Activated CD8-positive, alpha-beta memory T cell treated with anti-CD3 and anti-CD28 coated beads for 1 hour (primary cell): ENCODE measurements around the gene FRMPD4.
"Not testable (repeated sequence)": the region's sequence is repeated elsewhere in the genome, so short reads cannot be mapped to it uniquely, and the experiment has no call there.

Experiments used
- DNase-seq, 2 donors: peaks; one replicate each; pipeline ENCODE4 v3.0.0-alpha.2; 2020; ENCODE audit warnings: low read depth in 1 of 2; ENCODE audit errors: extremely low read depth in 1 of 2

FRMPD4 gene

DNA sequence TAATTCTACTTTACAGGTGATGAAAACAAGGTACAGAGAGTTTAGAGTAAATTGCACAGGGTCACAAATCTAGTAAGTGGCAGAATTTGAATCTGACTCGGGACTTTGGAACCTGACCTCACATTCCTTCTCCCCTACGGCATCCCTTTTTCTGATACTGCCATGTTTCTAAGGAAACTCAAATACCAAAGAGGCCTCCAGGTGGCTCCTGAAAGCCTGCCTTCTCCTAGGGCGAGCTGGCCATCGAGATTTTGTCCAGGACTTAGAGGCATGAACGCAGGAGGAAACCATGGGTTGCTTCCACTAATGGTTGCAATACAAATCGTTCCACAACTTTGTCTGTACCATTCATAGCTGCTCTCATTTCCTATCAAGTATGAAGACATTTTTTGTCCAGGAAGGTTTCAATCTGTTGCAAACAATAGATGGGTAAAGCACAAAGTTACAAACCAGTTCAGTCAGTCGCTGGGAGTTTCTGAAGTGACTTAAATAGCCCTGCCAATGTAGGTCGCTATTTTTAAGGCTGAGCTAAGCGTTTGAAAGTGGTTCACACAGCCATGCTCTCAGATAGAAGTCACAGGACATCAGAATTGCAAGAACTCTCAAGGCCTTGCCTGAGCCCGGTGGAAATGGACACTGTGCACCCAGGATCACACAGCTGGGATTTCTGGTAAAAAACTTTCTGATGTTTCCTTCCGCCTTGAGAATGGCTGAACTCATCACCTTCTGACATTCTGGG lies 356.3 kb downstream of the FRMPD4 start:
- no peak for DNase-seq

- no peak for DNase-seq
Observed at GRCh38 chrX:12496343-12496742, 358.1 kb downstream of the FRMPD4 start.

DNA sequence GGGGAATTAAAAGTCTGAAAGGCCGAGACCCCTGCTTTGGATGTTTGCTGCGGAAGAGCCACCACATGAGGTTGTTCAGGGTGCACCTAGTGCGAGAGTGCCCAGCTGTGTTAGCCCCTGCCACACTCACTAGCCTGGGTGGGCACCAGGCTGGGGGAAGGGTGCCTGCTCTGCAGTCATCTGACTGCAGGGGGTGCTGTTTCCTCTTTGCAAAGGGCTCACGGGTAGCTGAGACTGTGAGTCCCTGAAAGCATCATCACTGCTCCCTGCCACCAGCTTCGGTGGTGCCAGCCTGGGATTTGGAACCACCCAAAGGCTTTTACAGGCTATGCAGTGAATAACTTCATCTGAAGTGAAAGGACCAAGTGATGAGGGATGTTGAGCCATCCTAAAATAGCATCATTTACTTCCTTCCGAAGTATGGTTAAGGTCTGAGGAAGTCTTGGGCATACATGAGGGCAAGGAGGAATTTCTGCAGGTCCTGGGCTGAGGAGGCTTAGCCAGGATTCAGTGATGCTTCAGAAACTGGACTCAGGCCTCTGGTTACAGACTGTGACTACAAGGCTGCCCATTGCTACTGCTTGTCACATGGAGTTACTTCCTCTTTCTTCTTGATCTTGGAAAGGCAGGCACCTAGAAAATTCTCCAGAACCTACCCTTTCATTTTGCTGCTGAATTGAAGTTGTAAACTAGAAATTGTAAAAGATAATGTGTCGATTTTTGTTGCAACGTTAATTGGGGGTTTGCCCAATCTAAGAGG lies 359.7 kb downstream of the FRMPD4 start:
- DNase-seq: no peak

DNA sequence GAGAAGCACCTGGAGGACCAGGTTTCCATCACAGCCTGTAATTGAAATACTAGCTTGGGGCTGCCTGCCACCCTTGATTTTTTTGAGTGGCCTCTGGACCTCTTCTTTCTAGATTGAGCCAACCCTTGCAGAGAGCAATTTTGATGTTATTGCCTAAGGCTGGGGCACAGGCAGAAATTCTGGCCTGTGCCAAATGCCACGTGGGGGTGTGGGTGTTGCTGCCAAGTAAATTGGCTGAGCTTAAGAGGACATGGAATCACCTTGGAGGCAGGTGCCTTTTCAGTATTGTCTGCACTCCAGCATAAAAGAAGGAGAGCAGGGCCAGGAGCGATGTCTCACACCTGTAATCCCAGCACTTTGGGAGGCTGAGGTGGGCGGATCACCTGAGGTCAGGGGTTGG lies 366.9 kb downstream of the FRMPD4 start:
- no peak for DNase-seq

DNA sequence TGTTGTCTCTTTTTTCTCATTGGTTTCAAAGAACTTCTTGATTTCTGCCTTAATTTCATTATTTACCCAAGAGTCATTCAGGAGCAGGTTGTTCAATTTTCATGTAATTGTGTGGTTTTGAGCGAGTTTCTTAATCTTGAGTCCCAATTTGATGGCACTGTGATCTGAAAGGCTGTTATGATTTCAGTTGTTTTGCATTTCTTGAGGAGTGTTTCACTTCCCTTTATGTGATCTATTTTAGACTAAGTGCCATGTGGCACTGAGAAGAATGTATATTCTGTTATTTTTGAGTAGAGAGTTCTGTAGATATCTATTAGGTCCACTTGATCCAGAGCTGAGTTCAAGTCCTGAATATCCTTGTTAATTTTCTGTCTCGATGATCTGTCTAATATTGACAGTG lies 377.1 kb downstream of the FRMPD4 start:
- DNase-seq: not testable (repeated sequence)

- DNase-seq: no peak
Observed at GRCh38 chrX:12526306-12526705, 388.0 kb downstream of the FRMPD4 start.

DNA sequence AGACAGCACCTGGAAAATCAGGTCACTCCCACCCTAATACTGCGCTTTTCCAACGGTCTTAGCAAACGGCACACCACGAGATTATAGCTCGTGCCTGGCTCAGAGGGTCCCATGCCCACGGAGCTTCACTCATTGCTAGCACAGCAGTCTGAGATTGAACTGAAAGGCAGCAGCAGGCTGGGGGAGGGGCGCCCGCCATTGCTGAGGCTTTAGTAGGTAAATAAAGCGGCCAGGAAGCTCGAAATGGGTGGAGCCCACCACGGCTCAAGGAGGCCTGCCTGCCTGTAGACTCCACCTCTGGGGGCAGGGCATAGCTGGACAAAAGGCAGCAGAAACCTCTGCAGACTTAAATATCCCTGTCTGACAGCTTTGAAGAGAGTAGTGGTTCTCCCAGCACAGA lies 399.8 kb downstream of the FRMPD4 start:
- not testable (repeated sequence) for DNase-seq

DNA sequence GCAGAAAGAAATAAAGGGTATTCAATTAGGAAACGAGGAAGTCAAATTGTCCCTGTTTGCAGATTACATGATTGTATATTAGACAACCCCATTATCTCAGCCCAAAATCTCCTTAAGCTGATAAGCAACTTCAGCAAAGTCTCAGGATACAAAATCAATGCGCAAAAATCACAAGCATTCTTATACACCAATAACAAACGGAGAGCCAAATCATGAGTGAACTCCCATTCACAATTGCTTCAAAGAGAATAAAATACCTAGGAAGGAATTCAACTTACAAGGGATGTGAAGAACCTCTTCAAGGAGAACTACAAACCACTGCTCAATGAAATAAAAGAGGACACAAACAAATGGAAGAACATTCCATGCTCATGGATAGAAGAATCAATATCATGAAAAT lies 404.0 kb downstream of the FRMPD4 start:
- not testable (repeated sequence) for DNase-seq

DNA sequence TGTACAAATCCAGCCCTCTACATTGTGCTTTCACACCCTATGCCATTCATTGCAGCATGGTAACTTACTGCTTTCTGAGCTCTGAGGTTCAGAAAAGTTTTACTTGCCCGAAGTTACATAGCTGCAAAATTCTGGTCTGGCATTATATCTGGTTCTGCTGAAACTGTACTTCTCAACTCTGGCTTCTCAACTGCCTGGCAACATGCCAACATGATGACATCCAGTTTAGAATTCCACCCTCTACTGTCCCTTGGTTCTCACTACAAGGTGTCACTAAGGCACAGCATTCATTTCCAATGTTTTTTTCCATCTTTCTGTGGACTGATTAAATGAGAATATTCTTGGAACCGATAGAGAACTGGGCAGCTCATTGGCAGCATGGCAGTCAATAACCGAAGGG lies 410.1 kb downstream of the FRMPD4 start:
- no peak for DNase-seq

- DNase-seq: no peak
Observed at GRCh38 chrX:12548746-12549145, 410.5 kb downstream of the FRMPD4 start.

DNA sequence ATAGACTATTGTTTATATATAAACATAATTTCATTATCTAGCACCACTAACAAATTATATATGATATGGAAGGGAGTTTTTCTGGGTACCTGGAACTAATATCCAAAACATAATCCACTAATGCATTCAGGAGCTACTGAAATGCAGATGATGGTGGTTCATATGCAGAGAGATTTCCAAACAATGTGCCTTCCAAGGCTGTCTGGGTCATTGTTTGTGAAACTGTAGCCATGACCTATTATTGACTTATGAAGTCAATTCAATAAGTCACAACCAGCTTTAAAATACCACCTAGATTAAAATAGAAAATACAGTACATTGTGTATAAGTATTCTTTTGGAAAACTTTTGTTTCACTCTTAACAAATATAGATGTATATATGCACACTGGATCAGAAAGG lies 415.9 kb downstream of the FRMPD4 start:
- no peak for DNase-seq

DNA sequence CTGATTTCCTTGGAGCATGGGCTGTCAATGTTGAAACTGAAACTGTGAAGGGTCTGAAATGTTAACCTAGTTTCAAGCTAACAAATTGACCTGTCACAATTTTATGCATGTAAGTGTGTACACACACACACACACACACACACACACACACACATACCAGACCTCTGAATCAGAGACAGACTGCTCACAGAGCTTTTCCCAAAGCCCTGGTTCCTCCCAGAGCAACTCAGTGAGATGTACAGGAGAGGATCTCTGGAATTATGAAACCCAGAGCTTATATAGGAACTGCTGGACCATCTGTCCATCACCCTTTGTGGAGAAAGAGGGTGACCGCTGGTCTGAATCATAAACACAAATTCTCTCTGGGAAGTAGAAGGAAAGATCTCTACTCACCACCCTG lies 424.8 kb downstream of the FRMPD4 start:
- no peak for DNase-seq

DNA sequence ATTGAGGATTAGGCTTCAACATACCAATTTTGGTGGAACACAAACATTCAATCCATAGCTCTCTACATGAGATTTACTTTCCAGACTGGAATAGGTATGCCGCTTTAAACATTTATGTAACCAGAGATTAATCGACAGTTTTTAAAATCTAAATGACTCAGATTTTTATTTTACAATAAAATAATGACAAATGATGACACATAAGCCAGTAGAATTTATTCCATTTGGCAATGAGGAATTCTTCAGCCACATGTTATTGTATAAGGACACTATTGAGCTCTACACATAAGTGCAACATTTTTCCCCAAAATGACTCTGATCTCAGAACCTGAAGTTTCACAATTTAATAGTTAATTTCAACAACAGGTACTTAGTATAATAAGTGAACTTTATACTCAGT lies 425.9 kb downstream of the FRMPD4 start:
- DNase-seq: no peak

GRCh38 chrX:12567857-12568256 lies 429.6 kb downstream of the FRMPD4 start:
- DNase-seq: no peak

DNA sequence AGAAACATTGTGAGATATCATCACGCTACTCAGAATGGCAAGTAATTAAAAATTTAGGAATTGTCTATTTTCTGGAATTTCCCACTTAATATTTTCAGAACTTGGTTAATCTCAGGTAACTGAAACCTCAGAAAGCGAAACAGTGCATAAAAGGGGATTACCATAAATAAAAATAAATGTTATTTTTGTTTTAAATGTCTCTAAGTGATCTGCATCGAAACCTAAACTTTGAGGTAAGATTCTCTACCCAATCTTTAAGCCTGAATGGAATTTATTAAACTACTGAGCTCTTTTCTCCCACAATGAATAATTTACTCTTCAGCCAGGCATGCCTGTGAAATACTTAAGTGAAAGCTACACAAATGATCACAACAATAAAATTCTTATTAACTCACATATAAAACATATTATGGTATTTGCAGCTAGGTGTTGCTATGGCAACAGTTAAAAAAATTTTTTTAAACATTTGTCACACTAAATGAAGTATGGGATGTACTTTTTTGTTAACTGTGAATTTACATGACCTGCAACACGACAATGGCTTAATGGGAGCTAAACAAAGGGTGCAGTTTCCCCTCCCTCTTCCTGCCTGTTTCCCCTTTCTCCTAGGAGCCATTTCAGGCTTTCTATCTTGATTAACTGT lies 432.7 kb downstream of the FRMPD4 start:
- DNase-seq: no peak

DNA sequence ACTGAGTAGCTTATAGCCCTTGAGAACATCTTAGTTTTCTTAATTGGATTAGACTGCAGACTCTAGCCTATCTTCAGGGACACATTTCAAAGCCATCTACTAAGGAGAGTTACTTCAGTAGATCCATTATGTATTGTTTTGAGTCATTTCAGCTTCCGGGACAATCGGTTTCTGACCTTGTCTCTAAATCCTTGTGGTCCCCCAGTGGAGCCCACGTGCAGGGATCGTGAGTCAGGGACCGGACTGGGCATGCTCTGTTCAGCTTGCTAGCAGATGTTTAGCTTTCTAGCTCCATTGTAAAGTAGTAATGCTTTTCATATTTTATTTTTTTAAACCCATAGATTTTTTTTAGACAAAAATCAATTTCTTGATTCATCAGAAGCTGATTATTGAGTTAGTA lies 441.0 kb downstream of the FRMPD4 start:
- no peak for DNase-seq

DNA sequence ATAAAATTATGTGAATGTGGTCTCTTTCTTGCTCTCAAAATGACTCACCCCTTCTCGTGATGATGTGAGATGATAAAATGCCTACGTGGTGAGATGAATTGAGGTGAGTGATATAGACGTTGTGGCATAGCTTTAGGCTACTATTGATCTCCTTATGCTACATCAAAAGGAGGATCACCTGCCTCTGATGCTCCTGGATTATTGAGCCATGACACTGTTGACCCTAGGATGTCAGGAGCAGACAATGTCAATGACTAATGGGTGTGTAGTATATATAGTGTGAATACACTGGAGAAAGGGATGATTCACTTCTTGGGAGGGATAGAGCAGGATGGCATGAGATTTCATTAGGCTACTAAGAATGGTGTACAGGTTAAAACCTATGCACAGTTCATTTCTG lies 442.3 kb downstream of the FRMPD4 start:
- no peak for DNase-seq

- no peak for DNase-seq
Observed at GRCh38 chrX:12581546-12581945, 443.3 kb downstream of the FRMPD4 start.

DNA sequence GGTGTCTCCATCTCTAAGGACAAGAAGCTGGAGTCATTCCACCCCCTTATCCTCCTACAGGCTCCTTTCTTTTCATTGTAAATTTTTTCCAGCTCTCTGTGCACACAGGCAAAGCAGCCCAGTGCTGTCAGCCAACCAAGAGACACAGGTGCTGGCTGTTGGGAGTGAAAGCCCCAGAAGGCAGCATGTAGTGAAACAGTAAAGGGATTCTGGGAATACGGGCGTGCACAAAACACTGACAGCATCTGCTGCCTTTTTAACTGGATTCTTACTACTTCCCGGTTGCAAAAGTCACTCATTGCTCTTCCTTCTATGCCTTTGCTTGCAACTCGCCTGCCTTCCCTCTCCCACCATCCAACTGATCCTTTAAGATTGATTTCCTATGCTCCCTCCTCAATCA lies 444.4 kb downstream of the FRMPD4 start:
- no peak for DNase-seq

DNA sequence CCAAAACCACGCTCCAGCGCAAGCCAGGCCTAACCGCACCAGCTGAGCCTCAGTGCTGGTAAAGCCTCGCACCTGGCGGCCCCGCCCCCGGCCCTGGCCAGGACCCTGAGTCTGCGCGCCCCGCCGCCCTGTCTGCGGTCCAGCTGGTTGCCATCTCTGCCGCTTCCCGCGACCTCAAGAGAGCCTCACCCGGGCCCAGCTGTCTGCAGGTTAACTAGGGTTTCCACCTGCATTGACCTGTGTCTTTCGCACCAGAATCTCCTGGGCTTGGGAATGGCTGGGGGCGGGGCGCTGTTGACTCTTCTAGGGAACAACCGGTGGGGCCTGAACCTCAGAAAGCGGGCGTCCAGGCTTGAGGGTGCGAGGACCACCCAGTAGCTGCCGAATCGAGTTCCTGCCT lies 445.3 kb downstream of the FRMPD4 start:
- no peak for DNase-seq

- no peak for DNase-seq
Observed at GRCh38 chrX:12595720-12596119, 457.4 kb downstream of the FRMPD4 start.

DNA sequence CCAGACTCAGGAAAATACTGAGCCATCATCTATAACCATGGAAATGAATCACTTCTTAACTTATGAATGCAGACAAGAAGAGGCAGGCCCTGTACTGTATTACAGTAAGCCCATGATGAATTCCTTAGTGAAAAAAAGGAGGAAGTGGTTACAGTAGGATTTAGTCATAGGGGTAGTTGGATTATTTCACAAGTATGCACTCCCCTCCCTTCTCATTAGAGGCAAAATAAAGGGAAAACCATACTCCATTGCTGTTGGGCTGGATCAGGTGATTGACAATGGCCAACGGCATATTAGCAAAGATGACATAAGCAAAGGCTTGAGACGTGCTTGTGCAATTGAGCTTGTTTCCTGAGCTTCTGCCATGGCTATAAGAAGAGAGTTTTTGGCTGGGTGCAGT lies 471.8 kb downstream of the FRMPD4 start:
- no peak for DNase-seq
